Measurements from ENCODE around the gene DCUN1D5. TPM values are rescaled to one million over a fixed set of nuclear protein-coding genes. Genes with fewer than 3 reads are reported as not detected.
"Not testable (repeated sequence)": the region's sequence is repeated elsewhere in the genome, so short reads cannot be mapped to it uniquely, and the experiment has no call there.

The DCUN1D5 gene
- total and polyA plus RNA-seq, 7 donors = 19.5 to 58.7 (median 26.8) TPM

DNA sequence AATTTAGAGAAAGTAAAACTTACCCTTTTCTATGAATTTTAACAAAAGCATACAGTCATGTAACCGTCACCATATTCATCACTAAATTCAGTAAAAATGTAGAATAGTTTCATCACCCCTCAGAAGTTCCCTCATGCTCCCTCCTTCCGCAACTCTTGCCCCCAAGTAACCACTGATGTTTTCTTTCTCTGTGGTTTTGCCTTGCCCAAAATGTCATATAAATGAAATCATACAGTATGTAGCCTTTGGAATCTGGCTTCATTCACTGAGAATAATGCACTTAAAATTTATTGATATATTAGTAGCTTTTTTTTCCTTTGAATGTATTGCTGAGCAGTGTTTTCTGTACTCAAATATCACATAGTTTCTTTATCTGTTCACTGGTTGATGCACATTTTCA lies 60.1 kb downstream of the DCUN1D5 start:
- intact Hi-C loops (cut with DNase I) = no loop called here
- no peaks in the 10 kb centered on the region for H3K27me3 ChIP-seq (ENCODE audit: insufficient read depth in 3 of 3, low read length in 2 of 3)
- H3K4me1 ChIP-seq = no peaks in the 10 kb centered on the region
- no peaks in the 10 kb centered on the region for H3K9me3 ChIP-seq
- no peak for DNase-seq
- 81 to 91% (median 89%) methylated on average over 2 of the region's 2 CpGs for WGBS, 3 donors
- no peak for ATAC-seq
- no peaks in the 10 kb centered on the region for H3K36me3 ChIP-seq (ENCODE audit: insufficient read depth in 1 of 2, low read depth in 1 of 2)
- no peak overlapping the region for H3K27ac ChIP-seq
- TF ChIP-seq, protein P1, sequence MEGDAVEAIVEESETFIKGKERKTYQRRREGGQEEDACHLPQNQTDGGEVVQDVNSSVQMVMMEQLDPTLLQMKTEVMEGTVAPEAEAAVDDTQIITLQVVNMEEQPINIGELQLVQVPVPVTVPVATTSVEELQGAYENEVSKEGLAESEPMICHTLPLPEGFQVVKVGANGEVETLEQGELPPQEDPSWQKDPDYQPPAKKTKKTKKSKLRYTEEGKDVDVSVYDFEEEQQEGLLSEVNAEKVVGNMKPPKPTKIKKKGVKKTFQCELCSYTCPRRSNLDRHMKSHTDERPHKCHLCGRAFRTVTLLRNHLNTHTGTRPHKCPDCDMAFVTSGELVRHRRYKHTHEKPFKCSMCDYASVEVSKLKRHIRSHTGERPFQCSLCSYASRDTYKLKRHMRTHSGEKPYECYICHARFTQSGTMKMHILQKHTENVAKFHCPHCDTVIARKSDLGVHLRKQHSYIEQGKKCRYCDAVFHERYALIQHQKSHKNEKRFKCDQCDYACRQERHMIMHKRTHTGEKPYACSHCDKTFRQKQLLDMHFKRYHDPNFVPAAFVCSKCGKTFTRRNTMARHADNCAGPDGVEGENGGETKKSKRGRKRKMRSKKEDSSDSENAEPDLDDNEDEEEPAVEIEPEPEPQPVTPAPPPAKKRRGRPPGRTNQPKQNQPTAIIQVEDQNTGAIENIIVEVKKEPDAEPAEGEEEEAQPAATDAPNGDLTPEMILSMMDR (IDR thresholded peaks at IDR 0.05) = no peak
- H3K4me3 ChIP-seq = no peak overlapping the region

DNA sequence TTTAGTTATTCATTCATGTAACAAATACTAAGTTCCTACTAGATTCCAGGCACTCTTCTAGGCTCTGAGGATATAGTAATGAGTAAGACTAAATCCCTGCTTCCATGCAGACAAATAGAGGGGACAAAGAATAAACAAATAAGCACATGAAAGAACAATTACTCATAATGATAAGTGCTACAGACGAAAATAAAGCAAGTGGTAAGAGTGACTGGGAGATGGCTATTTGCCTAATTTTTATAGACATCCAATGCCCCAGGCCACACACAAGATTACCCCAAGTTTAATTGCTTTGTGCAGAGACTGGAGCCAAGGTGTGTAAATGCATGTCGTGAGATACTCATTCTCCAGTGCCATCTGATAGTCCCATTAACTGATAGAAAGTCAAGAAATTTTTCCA lies 62.6 kb downstream of the DCUN1D5 start:
- Histone ChIP-seq H3K36me3 (ENCODE audit: insufficient read depth in 1 of 2, low read depth in 1 of 2) (no peaks in the 10 kb centered on the region), H3K4me3 (no peak overlapping the region), H3K27ac (no peak overlapping the region), H3K9me3 (no peaks in the 10 kb centered on the region), H3K4me1 (no peaks in the 10 kb centered on the region), H3K27me3 (ENCODE audit: insufficient read depth in 3 of 3, low read length in 2 of 3) (no peaks in the 10 kb centered on the region)
- intact Hi-C loops (cut with DNase I) = no loop called here
- DNase-seq (no peak), ATAC-seq (no peak)
- WGBS, 3 donors = 53 to 61% (median 55%) methylated on average over 2 of the region's 2 CpGs
- TF ChIP-seq, protein P1 (IDR thresholded peaks at IDR 0.05) = no peak

DNA sequence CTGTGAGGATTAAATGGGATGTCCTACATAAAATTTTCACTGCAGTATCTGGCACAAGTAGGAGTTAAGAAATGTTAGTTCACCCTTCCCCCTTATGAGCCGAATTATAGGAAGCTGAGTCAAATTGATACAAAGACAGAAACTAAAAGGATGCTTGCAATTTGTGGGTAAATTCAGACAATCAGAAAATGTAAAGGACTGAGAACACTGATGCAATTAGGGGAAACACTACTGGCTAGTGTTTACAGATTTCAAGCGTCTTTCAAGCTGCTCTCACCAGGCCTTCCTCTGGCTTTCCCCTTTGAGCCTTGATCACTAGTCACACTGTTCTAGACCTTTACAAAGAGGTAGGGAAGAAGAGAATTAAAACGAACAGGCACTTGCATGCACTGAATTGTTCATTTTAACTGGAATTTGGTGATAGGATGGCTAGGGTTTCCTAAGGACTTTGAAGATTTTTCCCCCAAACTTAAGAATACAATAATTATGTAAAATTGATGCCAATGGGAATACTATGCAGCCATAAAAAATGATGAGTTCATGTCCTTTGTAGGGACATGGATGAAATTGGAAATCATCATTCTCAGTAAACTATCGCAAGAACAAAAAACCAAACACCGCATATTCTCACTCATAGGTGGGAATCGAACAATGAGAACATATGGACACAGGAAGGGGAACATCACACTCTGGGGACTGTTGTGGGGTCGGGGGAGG lies 63.5 kb downstream of the DCUN1D5 start:
- H3K27me3 ChIP-seq (ENCODE audit: insufficient read depth in 3 of 3, low read length in 2 of 3); H3K27ac ChIP-seq; H3K4me1 ChIP-seq; H3K36me3 ChIP-seq (ENCODE audit: insufficient read depth in 1 of 2, low read depth in 1 of 2); H3K9me3 ChIP-seq; DNase-seq; intact Hi-C loops (cut with DNase I); H3K4me3 ChIP-seq; ATAC-seq: not testable (repeated sequence)
- WGBS, 3 donors = 78 to 81% (median 81%) methylated on average over 5 to 6 of the region's 7 CpGs

DNA sequence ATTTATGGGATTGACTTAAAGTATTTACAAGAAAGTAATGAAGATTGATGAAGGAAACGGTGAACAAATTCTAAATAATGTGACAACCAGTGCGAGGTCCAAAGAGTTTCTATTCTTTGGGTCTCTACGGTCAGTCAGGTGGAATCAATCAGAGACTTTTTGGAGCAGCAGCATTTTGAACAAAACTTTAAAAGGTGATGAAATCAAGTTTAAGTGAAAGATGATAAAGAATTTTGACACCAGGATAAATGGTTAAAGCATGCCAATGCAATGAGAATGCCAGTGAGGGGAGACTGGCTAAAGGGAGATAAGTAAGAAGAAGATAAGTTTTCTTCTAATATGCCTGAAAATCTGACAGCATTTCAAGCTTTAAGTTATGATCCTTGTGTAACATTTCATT lies 67.9 kb downstream of the DCUN1D5 start:
- intact Hi-C loops (cut with DNase I) = no loop called here
- ATAC-seq (no peak), DNase-seq (no peak)

DNA sequence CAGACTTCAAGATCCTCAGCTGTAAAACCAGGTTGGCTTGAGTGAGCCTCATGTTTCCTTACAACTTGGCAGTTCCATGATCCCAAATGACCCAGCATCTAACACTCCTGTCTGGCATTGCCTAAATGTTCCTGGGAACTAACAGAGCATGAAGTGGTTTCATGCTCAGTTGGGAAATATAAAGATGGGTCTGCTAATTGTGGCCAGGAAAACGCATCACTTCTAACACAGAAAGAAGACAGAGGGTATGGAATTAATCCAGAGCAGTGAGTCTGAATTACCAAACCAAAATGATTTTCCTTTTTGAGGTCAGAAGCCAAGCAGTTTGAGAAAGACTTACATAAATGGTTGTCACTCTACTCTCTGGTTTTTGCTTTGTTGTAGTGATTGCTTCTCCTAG lies 75.9 kb downstream of the DCUN1D5 start:
- intact Hi-C loops (cut with DNase I) = no loop called here
- TF ChIP-seq, protein P1 (IDR thresholded peaks at IDR 0.05) = no peak
- H3K9me3 ChIP-seq = no peaks in the 10 kb centered on the region
- ATAC-seq = no peak
- H3K27me3 ChIP-seq (ENCODE audit: insufficient read depth in 3 of 3, low read length in 2 of 3) = peaks cover 0 to 4% (median 0%) of the 10 kb centered on the region in 3 donors
- 45 to 53% (median 47%) methylated on average over 1 of the region's 1 CpG for WGBS, 3 donors
- H3K4me1 ChIP-seq = no peaks in the 10 kb centered on the region
- H3K4me3 ChIP-seq = no peak overlapping the region
- H3K27ac ChIP-seq = no peak overlapping the region
- DNase-seq = no peak
- no peaks in the 10 kb centered on the region for H3K36me3 ChIP-seq (ENCODE audit: insufficient read depth in 1 of 2, low read depth in 1 of 2)

More for the DNA sequence above, 67.9 kb downstream of the DCUN1D5 start:
- no peaks in the 10 kb centered on the region for H3K9me3 ChIP-seq
- no peak overlapping the region for H3K27ac ChIP-seq
- no peaks in the 10 kb centered on the region for H3K36me3 ChIP-seq (ENCODE audit: insufficient read depth in 1 of 2, low read depth in 1 of 2)
- no peaks in the 10 kb centered on the region for H3K4me1 ChIP-seq
- H3K27me3 ChIP-seq (ENCODE audit: insufficient read depth in 3 of 3, low read length in 2 of 3) = no peaks in the 10 kb centered on the region
- TF ChIP-seq, protein P1 (IDR thresholded peaks at IDR 0.05) = no peak
- WGBS, 3 donors = 43 to 53% (median 46%) methylated on average over 3 of the region's 3 CpGs
- H3K4me3 ChIP-seq = no peak overlapping the region

Measured in psoas muscle (tissue), 8 donors.